ENCODE data around the gene BRME1.
"Not testable (repeated sequence)": the region's sequence is repeated elsewhere in the genome, so short reads cannot be mapped to it uniquely, and the experiment has no call there.

Gene BRME1

DNA sequence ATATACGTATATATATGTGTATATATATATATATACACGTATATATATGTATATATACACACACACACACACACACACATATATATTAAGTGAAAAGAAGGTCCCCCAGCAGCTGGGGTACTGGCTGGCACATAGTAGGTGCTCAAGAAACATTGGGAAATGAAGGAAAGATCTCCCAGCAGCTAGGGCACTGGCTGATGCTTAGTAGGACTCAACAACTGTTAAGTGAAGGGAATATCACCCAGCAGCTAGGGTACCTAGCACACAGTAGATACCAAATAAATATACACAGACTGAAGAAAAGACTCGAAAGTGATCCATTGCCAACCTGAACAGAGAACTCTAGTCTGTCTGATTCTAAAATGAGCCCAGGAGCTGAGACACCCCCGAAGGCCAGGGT, 20.1 kb upstream of the BRME1 start:
- DNase-seq (ENCODE audit: low spot score), result no peak

GRCh38 chr19:13923194-13923987, 17.5 kb upstream of the BRME1 start:
- no peak for DNase-seq (ENCODE audit: low spot score)

DNA sequence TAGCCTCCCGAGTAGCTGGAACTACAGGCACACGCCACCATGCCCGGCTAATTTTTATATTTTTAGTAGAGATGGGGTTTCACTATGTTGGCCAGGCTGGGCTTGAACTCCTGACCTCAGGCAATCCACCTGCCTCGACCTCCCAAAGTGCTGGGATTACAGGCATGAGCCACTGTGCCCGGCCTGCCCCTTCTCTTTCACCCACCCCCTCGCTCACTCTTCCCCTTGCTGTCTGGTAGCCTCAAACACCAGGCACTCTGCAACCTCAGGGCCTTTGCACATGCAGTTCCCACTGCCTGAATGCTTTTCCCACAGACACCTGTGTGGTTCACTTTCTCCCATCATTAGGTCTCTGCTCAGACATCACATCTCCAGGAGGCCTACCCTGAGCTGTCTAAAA, 16.2 kb upstream of the BRME1 start:
- not testable (repeated sequence) for DNase-seq (ENCODE audit: low spot score)

DNA sequence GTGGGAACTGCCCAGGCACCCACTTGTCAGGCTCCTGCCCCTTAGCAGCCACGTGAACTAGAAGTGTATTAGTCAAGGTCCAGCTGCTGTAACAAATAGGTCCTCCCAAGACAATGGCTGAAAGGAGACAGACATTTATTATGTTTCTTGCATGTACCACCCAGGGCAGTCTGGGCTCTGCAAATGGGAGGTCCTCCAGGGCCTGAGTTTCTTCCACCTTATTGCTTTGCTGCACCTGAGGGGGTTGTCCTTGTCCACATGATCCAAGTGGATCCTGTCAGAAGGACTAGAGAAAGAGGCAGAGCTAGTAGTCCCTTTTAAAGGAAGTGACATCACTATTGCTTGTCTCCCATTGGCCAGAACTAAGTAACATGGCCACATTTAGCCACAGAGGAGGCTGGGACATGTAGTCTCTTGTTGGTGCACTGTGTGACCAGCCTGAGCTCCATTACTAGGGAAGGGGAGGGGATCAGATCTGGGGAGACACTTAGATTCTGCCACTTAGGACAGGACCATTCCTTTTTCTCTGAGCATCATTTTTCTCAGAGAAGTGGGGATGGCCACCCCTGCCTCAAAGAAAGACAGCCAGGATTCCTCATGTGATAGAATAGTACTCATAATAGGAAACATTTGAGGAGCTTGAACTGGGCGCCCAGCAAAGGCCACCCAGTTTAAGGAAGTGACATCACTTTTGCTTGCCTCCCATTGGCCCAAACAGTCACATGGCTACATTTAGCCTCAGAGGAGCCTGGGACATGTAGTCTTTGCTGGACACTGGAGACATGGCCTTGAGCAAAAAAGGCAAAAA, 15.2 kb upstream of the BRME1 start:
- peak; percentile 42 for DNase-seq (ENCODE audit: low spot score)

- DNase-seq (ENCODE audit: low spot score), result no peak
These were observed 14.6 kb upstream of the BRME1 start for GRCh38 chr19:13920524-13920923.

- no peak for DNase-seq (ENCODE audit: low spot score)
These were observed 13.0 kb upstream of the BRME1 start for GRCh38 chr19:13918726-13919411.

DNA sequence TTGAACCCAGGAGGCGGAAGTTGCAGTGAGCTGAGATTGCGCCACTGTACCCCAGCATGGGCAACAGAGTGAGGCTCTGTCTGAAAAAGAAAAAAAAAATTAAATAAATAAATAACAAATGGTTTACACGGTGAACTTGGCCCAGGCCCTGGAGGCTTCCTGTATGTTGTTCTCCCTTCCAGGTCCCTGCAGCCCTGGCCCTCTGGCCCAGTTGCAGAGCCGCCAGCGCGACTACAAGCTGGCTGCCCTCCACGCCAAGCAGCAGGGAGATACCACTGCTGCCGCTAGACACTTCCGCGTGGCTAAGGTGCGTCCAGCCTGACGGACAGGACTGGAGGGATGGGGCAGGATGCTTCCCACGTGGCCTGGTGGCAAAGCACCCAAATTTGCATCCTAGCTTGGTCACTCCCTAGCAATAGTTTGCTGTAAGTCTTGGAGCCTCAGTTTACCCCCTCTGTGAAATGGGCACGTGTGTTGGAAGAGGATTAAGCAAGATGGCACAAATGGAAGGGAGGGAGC, 12.0 kb upstream of the BRME1 start:
- DNase-seq (ENCODE audit: low spot score), result no peak

- DNase-seq (ENCODE audit: low spot score), result no peak
These were observed 8.9 kb upstream of the BRME1 start for GRCh38 chr19:13914777-13915176.

GRCh38 chr19:13913352-13913751, 7.4 kb upstream of the BRME1 start:
- DNase-seq (ENCODE audit: low spot score), result no peak

- DNase-seq (ENCODE audit: low spot score), result no peak
These were observed 3.5 kb upstream of the BRME1 start for GRCh38 chr19:13909430-13909829.

- DNase-seq (ENCODE audit: low spot score), result no peak
These were observed 2.8 kb upstream of the BRME1 start for GRCh38 chr19:13908674-13909073.

DNA sequence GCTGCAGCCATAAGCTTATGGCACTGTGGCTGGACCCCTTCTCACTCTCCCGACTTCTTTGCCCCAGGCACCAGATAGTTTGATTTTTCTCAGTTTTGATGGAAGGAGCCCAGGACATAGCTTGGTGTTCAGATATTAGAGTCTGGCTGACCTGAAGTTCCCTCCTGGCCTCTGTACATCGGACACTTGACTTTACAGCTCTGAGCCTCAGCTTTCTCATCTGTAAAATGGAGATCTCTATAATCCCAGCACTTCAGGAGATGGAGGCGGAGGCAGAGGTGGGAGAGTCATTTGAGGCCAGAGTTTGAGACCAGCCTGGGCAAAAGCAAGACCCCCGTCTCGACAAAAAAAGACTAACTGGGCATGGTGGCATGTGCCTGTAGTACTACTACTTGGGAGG, 993 bp upstream of the BRME1 start:
- DNase-seq (ENCODE audit: low spot score), result no peak

DNA sequence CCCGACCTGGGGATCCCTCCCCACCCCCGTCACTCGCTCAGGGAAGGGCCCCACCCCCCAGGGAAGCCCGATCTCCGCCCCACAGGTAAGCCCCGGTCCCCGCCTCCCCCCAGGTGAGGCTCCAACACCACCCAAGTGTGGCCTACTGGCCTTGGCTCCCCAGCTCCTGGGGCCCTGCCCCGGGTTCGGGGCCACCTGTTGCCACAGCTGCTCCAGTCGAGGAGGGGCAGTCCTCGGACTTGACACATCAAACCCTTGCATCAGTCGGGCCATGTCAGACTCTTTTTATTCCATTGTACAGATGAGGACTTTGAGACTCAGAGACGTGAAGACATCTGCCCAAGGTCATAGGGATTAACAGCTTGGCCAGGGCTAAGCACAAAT, 596 bp upstream of the BRME1 start:
- no peak for DNase-seq (ENCODE audit: low spot score)

GRCh38 chr19:13902993-13903555, 2.8 kb downstream of the BRME1 start:
- no peak for DNase-seq (ENCODE audit: low spot score)

DNA sequence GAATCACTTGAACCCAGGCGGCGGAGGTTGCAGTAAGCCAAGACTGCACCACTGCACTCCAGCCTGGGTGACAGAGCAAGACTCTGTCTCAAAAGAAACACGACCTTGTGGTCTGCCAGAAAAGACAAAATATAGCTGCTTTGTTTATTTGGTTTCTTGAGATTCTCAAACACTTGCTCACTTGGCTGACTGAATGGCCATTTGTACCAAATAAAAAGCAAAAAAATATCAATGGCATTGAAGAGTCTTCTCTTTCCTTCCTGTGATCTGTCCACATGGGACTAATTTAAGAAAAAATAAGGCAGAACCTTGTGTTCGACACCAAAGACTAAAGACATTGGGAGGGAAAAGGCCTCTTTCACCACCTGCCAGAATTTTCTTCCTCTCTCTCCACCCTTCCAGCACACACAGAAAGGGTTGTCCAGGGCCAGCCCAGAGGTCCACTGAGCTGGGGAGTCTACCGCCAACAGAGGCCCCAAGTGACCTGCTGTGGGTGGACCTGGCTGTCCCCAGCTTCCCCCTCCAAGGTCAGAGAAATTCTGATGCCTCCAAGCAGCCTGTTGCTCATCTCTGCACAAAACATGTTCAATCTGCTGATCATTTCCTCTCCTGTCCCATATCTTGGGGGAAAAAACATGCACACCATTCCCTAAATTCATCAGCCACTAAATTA, 5.9 kb downstream of the BRME1 start:
- DNase-seq (ENCODE audit: low spot score), result peak; percentile 67

- DNase-seq (ENCODE audit: low spot score), result no peak
These were observed 6.5 kb downstream of the BRME1 start for GRCh38 chr19:13899393-13899792.

DNA sequence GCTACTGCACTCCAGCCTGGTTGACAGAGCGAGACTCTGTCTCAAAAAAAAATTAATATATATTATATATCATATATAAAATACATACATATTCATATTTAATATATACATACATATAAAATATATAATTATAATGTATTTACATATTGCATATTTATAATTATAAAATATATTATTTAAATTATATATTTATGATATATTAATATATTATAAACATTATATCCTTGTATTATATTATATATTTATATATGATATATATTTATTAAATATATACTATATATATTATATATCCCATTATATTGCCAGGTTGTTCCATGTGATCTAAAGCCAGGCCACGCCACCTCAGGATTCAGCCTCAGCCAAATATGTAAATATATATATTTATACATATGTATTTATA, 9.7 kb downstream of the BRME1 start:
- no peak for DNase-seq (ENCODE audit: low spot score)

DNA sequence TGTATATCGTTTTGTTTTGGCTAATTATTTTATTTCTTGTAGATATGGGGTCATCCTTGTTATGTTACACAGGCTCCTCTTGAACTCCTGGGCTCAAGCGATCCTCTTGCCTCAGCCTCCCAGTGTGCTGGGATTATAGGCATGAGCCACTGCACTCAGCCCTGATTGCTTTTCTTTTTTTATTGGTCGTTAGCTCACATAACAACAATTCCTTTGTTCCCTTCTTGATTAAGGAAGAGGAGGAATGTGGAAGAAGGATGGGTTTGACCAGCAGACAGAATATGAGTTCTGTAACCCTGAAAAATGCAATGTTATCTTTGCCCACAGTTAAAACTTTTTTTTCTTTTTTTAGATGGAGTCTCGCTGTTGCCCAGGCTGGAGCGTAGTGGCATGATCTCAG, 11.4 kb downstream of the BRME1 start:
- no peak for DNase-seq (ENCODE audit: low spot score)

- DNase-seq (ENCODE audit: low spot score), result no peak
These were observed 13.0 kb downstream of the BRME1 start for GRCh38 chr19:13892870-13893269.

GRCh38 chr19:13890136-13890535, 15.8 kb downstream of the BRME1 start:
- no peak for DNase-seq (ENCODE audit: low spot score)

DNA sequence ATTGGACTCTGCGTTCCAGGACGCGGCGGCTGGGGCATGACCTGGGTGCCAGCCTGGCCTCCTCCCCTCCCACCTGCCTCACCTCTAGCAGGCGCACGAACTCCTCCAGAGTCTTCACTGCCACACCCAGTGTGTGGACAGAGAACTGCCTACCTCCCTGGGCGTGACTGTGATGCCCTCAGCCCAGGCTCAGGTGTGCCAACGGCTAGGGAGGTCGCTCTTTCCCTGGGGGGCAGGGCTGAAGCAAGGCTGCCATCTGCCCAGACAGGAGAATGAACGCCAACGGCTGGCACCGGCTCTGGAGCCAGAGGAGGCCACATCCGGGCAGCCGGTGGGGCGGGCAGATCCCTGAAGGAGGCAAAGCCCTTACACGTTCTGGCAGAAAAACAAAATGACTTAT, 17.6 kb downstream of the BRME1 start:
- DNase-seq (ENCODE audit: low spot score), result no peak

DNA sequence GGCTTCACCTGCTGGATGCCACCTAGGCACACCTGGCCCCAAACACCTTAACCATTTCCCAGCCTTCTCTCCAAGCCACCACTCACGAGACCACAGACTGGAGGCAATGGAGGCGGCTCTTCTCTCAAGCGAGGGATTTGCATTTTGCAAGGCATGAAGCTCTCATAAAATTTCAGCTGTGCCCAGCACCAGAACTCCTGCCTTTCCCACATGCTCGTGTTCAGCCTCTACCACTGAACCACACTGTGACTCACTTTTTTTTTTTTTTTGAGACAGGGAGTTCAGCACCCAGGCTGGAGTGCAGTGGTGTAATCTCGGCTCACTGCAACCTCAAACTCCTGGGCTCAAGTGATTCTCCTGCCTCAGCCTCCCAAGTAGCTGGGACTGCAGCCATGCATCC, 18.4 kb downstream of the BRME1 start:
- no peak for DNase-seq (ENCODE audit: low spot score)

Data from pons (tissue), 1 donor.